HG03095 (cell line): ENCODE data around the gene RIPPLY3.

Experiments used
- ATAC-seq: cut with Tn5 transposase; IDR thresholded peaks from one replicate; pipeline ENCODE4 v1.9.1; 2021; ENCODE audit warnings: moderate library complexity; ENCODE audit not compliant: unreplicated experiment

RIPPLY3 gene

DNA sequence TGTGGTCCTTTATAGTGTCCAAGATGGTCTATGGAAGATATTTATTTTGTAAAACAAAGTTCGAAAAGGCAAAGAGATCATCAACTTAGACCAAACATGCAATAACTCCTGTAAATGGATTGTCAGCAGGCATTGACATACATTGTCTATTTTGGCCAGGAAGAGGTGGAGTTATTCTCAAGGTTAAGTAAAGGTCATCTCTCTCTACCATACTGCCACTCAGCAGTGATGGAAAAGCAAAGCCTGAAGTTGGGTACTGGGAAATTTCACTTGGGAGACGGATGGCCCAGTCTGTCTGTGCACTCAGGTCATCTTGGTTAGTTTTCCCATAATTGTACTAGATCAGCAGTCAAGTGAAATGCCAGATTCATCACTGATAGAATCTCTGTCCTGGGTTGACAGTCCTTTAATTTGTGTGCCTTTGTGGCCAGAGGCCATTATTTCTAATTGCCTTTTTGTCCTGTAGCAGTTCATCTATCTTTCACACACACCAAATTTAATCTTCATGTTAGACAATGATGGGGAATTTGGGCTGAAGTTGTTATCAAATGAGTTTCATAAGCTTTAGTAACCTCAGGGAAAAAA lies 48.9 kb downstream of the RIPPLY3 start:
- ATAC-seq: no peak

DNA sequence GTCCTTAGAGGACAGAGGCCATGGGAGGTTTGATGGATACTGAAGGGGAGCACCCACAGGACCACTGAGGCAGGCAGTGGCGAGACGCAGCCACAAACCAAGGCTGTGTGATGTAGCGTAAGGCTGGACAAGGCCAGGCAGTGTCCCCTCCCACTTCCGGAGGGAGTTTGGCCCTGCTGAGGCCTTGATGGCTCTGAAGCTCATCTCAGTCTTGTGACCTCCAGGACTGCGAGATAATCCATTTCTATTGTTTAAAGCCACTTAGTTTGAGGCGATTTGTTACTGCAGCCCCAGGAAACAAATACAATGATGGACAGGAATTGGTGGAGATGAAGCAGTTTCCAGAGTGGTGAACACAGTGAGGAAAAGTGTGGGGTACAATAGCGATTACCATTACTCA lies 51.1 kb downstream of the RIPPLY3 start:
- ATAC-seq: no peak

DNA sequence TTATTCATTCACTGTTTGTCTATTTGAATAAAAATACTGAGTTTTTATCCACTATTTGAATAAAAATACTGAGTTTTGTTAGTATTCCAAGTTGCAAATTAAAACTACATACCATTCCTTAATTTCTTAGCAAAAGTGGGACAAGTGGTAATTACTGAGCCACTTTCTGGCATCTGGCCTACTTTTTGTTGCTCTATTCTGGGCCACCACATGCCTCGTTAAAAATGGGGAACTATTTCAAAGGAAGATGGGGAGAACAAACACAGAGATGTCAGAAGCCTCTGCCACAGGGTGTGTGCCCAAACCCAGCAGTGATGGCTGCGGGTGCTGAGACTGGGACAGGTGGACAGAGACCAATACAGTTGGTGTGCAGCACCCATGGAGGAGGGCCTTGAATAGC lies 51.8 kb downstream of the RIPPLY3 start:
- no peak for ATAC-seq

DNA sequence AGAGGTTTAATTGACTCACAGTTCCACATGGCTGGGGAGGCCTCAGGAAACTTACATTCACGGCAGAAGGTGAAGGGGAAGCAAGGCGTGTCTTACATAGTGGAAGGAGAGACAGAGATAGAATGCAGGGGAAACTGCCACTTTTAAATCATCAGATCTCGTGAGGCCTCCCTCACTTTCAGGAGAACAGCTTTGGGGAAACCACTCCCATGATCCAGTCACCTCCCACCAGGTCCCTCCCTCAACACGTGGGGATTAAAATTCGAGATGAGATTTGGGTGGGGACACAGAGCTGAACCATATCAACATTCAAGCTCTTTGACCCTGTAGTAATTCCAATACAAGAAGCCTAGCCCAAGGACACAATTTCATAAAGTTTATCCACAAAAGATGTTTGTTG lies 52.7 kb downstream of the RIPPLY3 start:
- no peak for ATAC-seq

DNA sequence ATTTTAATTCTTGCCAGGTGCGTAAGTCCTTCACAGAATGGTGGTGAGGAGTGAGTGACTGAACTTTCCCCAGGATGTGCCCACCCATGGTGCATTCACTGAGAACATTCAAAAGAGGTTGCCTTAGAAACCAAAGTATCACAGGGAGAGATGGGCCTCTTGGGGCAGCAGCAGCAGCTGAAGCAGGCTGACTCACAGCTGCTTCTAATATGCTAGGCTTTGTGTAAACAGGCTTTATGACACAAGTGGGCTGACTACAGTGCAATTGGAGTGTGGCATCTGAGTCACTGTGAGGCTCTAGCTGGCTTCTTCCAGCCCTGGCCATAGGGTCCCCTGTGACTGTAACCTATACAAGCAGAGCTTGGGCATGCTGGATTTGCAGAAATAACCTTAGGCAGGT lies 53.8 kb downstream of the RIPPLY3 start:
- ATAC-seq: no peak

DNA sequence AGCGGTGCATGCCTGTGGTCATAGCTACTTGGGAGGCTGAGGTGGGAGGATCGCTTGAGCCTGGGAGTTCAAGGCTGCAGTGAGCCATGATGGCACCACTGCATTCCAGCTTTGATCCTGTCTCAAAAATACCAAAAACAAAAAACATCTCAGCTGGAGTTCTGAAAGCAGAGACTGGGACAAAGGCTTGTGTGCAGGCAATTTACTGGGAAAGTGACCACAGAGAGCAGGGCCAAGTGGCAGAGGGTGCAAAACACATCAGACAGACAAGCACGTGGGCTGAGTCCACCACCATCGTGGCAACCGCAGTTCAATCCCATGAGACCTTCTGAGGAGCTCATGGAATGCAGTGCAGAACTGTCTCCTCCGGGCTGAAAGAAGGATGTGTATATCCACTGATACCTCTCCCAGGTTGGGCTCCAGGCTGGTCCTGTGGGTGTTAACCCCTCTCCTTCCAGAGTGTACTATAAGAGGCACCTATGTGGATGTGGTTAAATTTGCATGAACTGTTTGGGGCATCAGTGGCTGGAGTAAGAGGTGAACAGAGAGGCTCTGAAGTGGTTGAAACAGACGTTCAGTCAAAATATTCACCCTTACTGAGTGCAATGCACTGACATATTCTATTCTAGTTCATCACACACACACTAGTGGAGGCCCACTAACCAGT lies 55.6 kb downstream of the RIPPLY3 start:
- ATAC-seq: no peak

DNA sequence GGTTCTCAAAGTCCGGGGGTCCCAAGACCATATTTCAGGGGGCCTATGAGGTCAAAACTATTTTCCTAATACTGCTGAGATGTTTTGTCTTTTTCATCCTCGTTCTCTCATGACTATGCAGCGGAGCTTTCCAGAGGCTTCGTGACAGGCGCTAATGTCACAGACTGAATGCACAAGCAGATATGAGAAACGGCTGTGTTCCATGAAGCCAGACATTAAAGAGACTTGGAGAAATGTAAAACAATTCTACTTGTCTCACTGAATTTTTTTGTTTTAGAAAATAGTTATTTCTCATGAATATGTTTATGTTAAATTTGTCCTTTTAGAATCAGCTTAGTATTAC lies 56.1 kb downstream of the RIPPLY3 start:
- no peak for ATAC-seq

DNA sequence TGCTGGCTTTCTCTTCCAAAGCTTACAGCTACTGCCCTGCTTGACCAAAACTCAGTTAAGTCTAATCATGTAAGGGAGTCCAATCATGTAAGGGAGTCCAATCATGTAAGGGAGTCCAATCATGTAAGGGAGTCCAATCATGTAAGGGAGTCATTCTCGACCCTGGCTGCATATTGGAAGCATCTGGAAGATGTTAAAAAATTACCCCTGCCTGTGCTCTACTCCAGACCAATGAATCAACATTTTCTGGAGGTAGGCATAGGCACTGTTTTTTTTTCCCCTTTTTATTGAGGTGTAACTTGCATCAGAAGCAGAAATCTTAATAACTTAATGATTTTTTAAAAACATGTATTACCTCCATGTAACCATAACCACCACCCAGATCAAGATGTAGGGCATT lies 56.9 kb downstream of the RIPPLY3 start:
- no peak for ATAC-seq

DNA sequence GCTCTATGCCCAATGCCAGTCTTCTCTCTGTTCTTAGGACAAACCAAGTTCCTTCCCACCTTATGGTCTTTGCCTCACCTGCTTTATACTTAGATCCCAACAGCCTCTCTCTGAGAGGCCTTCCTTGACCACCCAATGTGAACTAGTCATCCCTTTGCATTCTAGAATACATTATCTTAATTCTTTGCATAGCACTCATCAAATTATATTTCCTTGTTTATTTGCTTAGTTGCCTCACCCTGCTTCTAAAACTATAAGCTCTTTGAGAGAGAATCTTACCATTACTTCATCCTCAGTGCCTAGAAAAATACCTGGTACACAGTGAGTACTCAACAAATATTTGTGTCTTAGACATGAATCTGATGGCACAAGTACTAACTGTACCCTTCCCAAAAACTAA lies 58.3 kb downstream of the RIPPLY3 start:
- no peak for ATAC-seq

DNA sequence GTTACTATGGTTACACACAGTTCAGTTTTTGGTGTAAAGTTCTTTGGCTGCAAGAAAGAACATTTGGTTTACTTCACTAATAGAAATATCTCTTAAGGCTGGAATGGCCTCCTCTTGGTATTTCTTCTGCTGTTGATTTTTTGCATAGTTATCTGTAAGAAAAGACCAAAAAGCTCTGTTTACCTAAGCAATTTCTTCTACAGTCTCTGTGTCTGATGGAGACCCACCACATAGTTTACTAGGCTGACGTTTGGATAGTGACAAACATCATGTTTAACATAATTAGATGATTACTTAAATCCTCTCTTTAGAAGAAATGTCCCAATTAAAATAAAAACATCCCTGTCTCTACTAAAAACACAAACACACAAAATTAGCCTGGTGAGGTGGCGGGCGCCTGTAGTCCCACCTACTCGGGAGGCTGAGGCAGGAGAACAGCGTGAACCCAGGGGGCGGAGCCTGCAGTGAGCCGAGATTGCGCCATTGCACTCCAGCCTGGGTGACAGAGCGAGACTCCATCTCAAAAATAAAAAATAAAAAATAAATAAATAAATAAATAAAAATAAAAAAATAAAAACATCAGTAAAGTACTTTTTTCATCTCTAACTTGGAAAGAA lies 59.2 kb downstream of the RIPPLY3 start:
- no peak for ATAC-seq
